Lower leg skin (tissue), 3 donors: ENCODE data around the gene UBAP1L.

Experiments used
- CTCF ChIP-seq, 3 donors: fragments of 450-650 bp; IDR thresholded peaks; one replicate each; pipeline ENCODE4 v1.5.1; 2016; ENCODE audit warnings: antibody characterized with exemption in 3 of 3, mild to moderate bottlenecking in 3 of 3, moderate library complexity in 2 of 3
- POLR2A ChIP-seq, 2 donors: fragments of 450-650 bp; IDR thresholded peaks; one replicate each; pipeline ENCODE4 v1.6.1; 2016 to 2017; ENCODE audit warnings: antibody characterized with exemption in 2 of 2, mild to moderate bottlenecking in 1 of 2, moderate library complexity in 1 of 2

- TF ChIP-seq CTCF (IDR thresholded peaks at IDR 0.05): no peak
- no peak for TF ChIP-seq POLR2A (IDR thresholded peaks at IDR 0.05)
Observed at GRCh38 chr15:65101891-65102708, 12.9 kb downstream of the UBAP1L start.
